Esophagus muscularis mucosa (tissue), 4 donors: ENCODE measurements around the gene CTSG.

Experiments
- CTCF ChIP-seq, 3 experiments: fragments of 200-600 bp in 2 of 3; fragments of 450-650 bp in 1 of 3; sonication (generic) in 2 of 3; IDR thresholded peaks; one replicate each; pipeline ENCODE4 v1.5.1; 2017 to 2019; ENCODE audit warnings: antibody characterized with exemption in 3 of 3, mild to moderate bottlenecking in 2 of 3, moderate library complexity in 1 of 3
- EP300 ChIP-seq: sonication (generic); formaldehyde crosslinking; IDR thresholded peaks from one replicate; pipeline ENCODE4 v1.6.1; 2017; ENCODE audit warnings: antibody characterized with exemption
- POLR2A ChIP-seq: fragments of 450-650 bp; IDR thresholded peaks from one replicate; pipeline ENCODE4 v1.6.1; 2017; ENCODE audit warnings: antibody characterized with exemption, moderate library complexity, mild to moderate bottlenecking, low read depth
- POLR2AphosphoS5 ChIP-seq, 2 donors: sonication (generic); formaldehyde crosslinking; IDR thresholded peaks; one replicate each; pipeline ENCODE4 v1.6.1; 2017; ENCODE audit warnings: antibody characterized with exemption in 2 of 2

- TF ChIP-seq POLR2A = no peak
- peak; percentile 23 to 69 (median 39) for TF ChIP-seq CTCF (IDR thresholded peaks at IDR 0.05)
- TF ChIP-seq POLR2AphosphoS5 (IDR thresholded peaks at IDR 0.05) = no peak
- no peak for TF ChIP-seq EP300
Measured at GRCh38 chr14:24605435-24606190, 29.6 kb upstream of the CTSG start.
